HT1080 (cell line): ENCODE data around the gene CHRDL2. TPM values are rescaled to one million over a fixed set of nuclear protein-coding genes. Genes with fewer than 3 reads are reported as not detected.

Experiments
- DNase-seq: peaks from one replicate; pipeline ENCODE4 v3.0.0-alpha.2; 2015; ENCODE audit warnings: low read depth
- total RNA-seq: library from RNA; depleted of rRNA; stranded (reverse); fragments of >200 nt; shearing (Covaris generic); gene quantifications from 2 replicates; pipeline ENCODE4 v1.2.3, GENCODE V29; 2014

Gene CHRDL2
- total RNA-seq, 1 experiment from 2014 or later, result not detected

- peak; percentile 93 for DNase-seq
Measured at GRCh38 chr11:74748211-74749126, 17.2 kb upstream of the CHRDL2 start, which contains the start of gene RNF169. TSS of gene RNF169 (plus strand) at chr11:74748849. CDS start at chr11:74748881, 32 bp downstream.

DNA sequence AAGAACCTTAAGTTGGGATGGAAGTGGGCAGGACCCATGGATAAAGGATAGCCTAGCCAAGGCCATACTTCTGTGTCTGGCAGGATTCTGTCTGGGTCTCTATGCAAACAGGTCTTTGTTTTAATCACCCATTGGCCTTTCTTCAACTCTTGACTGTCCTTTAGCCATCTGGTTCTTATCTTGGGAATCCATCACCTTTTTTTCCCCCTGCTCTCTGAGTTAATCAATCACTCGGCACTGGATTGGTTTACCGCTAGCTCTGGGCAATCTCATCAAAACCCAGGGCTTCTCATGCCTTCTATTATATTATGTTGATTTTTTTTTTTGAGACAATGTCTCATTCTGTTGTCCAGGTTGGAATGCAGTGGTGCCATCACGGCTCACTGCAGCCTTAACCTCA is 15.6 kb upstream of the CHRDL2 start:
- DNase-seq, result no peak

- no peak for DNase-seq
Measured at GRCh38 chr11:74744277-74744676, 13.1 kb upstream of the CHRDL2 start.

- DNase-seq, result no peak
Measured at GRCh38 chr11:74743640-74744039, 12.4 kb upstream of the CHRDL2 start.

DNA sequence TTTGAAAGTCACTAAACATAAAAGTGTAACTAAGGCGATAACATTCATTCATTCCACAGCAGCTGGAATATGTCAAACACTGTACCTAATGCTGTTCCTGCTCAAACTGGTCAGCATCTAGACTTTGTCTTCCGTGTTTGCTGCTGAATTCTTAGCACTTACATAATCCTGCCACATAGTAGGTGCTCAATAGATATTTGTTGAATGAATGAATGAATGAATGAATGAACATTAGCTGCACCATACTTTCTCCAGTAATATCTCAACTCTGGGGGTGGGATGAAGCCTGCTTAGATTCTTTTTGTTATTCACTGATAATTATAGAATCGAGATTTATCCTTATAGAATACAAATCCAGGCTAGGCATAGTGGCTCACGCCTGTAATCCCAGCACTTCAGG is 10.8 kb upstream of the CHRDL2 start:
- DNase-seq, result no peak

GRCh38 chr11:74739546-74740270 is 8.5 kb upstream of the CHRDL2 start:
- DNase-seq, result peak; percentile 69

- no peak for DNase-seq
Measured at GRCh38 chr11:74736031-74736430, 4.8 kb upstream of the CHRDL2 start.

GRCh38 chr11:74735365-74735928 is 4.2 kb upstream of the CHRDL2 start:
- DNase-seq, result no peak

DNA sequence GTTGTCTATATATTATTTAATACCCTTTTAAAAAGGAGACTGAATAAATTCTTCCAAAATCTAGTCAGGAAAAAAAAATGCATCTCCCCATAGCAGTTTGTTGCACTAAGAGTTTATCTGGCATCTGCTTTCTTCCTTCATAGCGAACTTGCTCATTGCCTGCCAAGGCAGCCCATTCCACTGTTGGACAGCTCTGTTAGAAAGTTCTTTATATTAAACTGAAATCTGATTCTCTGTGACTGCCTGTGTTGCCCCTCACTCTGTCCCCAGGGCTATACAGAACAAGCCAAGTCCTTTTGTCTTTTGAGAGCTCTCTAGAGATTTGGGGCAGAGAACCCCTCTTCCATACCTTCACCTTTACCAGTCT is 3.3 kb upstream of the CHRDL2 start:
- DNase-seq, result no peak

DNA sequence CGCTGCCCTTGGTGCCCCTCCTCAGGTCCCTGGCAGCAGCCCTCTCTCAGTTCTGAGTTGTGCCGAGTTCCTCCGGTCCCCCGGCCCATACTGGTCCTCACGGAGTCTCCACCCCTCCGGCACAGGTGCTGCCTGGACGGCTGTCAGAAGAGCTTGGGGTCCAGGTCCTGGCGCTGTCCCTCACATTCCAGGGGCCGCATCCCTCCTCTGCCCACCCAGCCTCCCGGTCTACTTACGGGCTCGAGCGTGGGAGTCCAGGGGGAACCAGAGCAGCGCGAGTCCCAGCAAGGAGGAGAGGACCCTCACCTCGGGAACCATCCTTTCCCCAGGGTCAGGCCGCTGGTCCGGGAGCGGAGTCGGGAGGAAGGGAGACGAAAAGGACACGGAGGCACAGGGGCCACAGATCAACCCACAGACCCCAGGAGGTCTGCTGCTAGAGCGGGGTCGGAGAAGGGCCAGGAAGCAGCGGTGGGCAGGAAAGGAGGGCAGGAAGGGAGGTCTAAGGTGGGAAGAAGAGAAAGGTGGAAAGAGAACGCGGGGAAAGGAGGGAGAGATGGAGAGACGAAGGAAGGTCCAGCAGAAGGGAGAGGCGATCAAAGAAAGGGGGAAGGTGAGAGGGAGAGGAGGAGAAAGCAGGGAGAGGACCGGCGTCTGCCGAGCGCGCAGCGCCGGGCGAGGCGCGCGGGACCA is 510 bp downstream of the CHRDL2 start:
- DNase-seq, result no peak

DNA sequence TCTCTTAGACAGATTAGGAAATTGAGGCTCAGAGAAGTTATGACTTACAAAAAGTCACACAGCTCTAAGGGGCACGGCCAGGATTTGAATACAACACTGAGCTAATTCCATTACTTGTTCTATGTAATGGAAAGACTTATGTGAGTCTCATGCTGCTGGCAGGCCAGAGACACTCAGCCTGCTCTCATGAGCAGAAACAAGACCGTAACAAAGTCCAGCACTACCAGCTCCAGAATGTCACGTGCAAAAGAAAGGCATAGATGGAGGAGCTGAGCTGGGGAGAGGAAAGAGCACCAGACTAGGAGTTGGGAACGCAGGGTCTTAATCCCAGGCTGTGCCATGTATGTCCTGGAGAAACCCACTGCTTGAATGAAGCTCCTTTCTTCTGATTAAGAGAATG is 1.8 kb downstream of the CHRDL2 start:
- DNase-seq, result no peak

DNA sequence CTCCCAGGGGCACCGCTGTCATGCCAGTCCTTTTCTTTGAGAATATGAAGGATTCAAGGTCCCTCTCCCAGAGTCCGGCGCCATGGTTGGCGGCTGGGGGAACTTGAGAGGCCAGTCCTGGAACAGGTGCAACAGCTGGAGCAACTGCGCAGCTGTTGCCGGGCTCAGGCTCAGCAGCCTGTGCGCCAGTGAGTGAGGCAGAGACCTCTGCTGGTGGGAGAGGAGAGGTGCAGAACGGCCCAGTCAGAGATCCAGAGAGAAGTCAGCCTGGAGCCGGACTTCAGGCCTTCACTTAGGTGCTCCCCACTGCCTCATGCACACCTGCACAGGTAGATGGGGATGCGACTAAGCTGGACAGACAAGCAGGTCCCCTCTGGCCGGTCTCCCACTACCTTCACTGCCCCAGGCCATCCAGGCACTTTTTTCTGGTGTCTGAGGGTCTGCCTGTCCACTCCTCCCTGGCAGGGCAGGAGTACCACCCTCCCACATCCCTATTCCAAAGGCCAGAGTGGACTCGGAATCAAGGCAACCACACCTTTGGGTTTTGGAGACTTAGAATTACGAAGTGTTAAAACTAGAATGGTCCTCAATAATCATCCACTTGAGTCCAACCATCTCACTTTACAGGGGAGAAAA is 4.6 kb downstream of the CHRDL2 start:
- peak; percentile 60 for DNase-seq

- no peak for DNase-seq
Measured at GRCh38 chr11:74725701-74726100, 5.5 kb downstream of the CHRDL2 start.

GRCh38 chr11:74723511-74723910 is 7.7 kb downstream of the CHRDL2 start:
- no peak for DNase-seq

- DNase-seq, result no peak
Measured at GRCh38 chr11:74721479-74721835, 9.8 kb downstream of the CHRDL2 start.

GRCh38 chr11:74720596-74721478 is 10.4 kb downstream of the CHRDL2 start:
- DNase-seq, result no peak

GRCh38 chr11:74719011-74719410 is 12.2 kb downstream of the CHRDL2 start:
- no peak for DNase-seq

DNA sequence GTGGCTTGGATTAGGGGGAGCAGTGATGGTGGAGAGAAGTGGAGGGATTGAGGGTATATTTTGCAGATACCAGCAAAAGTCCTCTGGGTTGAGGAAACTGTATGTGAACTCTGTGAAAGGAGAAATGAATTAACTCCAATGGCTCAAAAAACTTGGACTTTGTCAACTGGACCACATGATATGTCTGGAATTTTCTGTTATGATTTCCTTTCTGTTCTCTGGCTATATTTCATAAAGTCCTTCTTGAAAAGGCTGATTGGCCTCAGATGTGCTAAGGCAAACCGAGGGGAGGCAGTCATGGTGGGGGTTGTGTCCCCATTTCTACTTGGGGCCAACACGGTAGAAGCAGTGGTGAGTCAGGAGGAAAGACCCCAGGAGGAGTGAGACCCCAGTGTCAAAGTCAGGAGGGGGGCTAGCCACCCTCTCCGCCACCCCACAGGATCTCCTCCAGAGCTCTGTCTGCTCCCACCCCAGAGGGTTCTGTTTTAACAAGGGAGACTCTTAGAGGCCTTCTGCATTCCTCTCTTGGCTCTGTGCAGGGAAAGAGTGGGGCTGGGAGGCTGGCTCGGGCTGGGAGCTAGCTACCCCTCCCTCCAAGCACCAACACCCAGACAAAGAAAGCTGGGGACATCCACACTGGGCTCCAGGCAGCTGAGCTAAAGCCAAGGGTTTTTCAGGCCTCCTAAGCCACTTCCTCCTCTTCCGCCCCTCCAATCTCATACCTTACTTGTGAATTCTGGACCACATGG is 13.8 kb downstream of the CHRDL2 start:
- DNase-seq, result no peak

DNA sequence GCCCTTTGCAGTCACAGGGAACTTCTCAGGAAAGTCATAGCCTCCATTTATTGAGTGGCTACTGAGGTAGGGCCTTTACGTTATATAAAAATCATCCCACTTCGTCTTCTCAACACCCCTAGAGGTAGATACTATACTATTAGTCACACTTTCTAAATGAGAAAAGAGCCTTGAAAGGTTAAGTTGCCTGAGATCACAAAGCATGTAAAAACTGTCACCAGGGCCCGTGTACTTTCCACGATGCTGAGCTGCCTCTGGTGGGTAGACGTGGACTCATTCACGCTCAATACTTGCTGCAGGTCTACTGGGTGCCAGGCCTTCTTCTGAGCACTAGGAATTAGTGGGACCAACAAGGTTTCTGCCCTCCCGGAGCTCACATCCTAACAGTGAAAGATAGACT is 16.3 kb downstream of the CHRDL2 start:
- no peak for DNase-seq
